Activated CD4-positive, alpha-beta T cell treated with anti-CD3 and anti-CD28 coated beads, Interleukin-2, amount 10 ng/mL, durations not matched to agents 7 days and 5 days (primary cell): ENCODE data around the gene TLE4. TPM values are rescaled to one million over a fixed set of nuclear protein-coding genes. Genes with fewer than 3 reads are reported as not detected.

Experiments
- CTCF ChIA-PET: fragments of 350-600 bp; sonication (Branson Sonifier 250); formaldehyde crosslinking; loops from one replicate; lab custom pipeline; 2021; ENCODE audit warnings: antibody characterized with exemption; lab: Charles Lee
- POLR2A ChIA-PET: fragments of 350-600 bp; sonication (Branson Sonifier 250); formaldehyde crosslinking; loops from one replicate; lab custom pipeline; 2021; ENCODE audit warnings: antibody characterized with exemption; lab: Charles Lee
- DNase-seq: peaks from one replicate; pipeline ENCODE4 v3.0.0-alpha.2; 2020
- H3K27ac Mint-ChIP-seq: one replicate; pipeline ENCODE4 v1.8.0; 2021; ENCODE audit warnings: mild to moderate bottlenecking, moderate library complexity, mixed read lengths
- H3K27me3 Mint-ChIP-seq: one replicate; pipeline ENCODE4 v1.8.0; 2021; ENCODE audit warnings: mixed read lengths
- H3K36me3 Mint-ChIP-seq: one replicate; pipeline ENCODE4 v1.8.0; 2021; ENCODE audit warnings: low read depth, mixed read lengths
- H3K4me1 Mint-ChIP-seq: one replicate; pipeline ENCODE4 v1.8.0; 2021; ENCODE audit warnings: mixed read lengths
- H3K4me3 Mint-ChIP-seq: one replicate; pipeline ENCODE4 v1.8.0; 2021; ENCODE audit warnings: mild to moderate bottlenecking, moderate library complexity, mixed read lengths
- H3K9me3 Mint-ChIP-seq: one replicate; pipeline ENCODE4 v1.8.0; 2021; ENCODE audit warnings: mixed read lengths
- total RNA-seq, 2 experiments: library from RNA; stranded (reverse); gene quantifications; one replicate each; pipeline ENCODE4 v1.2.3, GENCODE V29; 2021

The TLE4 gene
- total RNA-seq, 2 experiments from 2014 or later, result 38.0 to 38.4 TPM

DNA sequence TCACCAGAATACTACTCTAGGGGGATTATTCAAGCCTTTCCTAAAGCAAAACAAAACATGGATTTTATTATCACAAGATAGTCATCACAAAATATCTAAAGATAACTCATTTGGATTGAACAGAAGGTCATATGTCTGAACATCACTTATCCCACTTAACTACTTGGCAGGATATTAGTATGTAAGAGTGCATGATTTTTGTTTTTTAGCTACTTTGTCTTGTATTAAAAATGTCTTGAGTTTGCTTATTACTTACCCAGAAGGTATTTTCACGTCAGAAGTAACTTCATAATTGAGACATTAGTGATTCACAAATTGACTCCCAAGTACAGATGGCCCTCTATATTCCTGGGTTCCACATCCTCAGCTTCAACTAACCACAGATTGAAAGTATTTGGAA, 113.8 kb downstream of the TLE4 start:
- no peak for DNase-seq

DNA sequence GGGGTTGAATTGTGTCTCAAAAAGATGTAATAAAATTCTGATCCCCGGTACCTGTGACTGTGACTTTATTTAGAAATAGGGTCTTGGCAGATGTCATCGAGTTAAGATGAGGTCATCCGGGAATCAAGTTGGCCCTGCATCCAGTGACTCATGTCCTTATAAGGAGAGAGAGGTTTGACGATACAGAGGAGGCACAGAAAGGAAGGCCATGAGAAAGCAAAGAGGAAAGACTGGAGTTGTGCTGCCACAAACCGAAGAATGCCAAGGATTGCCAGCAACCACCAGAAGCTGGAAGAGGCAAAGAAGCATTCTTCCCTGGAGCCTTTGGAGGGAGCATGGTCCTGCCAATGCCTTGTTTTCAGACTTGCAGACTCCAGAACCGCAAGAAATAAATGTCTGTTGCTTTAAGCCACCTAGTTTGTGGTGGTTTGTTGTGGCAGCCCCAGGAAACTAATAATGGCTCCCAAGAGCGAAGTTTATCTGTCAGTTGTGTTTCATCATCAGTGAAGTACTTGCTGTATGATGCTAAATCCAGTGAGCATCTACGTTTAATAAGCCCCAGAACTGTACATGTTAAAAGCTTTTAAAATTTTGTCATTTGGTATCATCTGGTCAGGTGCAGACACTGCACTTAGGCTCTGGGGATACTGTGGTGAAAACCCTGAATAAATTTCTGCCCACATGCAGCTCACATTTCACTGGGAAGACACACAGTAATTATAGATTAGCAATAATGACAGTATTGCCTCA, 114.8 kb downstream of the TLE4 start:
- Mint-ChIP-seq H3K9me3 (no peaks in the 10 kb centered on the region), H3K27ac (peak overlapping the region; percentile 1), H3K4me1 (peaks cover 21% of the 10 kb centered on the region), H3K27me3 (no peaks in the 10 kb centered on the region), H3K36me3 (peaks cover 15% of the 10 kb centered on the region), H3K4me3 (no peak overlapping the region)
- no peak for DNase-seq
- CTCF ChIA-PET, result no interaction called here
- POLR2A ChIA-PET, result no interaction called here

More for the DNA sequence above, 113.8 kb downstream of the TLE4 start:
- Mint-ChIP-seq H3K27me3 (no peaks in the 10 kb centered on the region), H3K4me3 (no peak overlapping the region), H3K9me3 (no peaks in the 10 kb centered on the region), H3K27ac (no peak overlapping the region), H3K4me1 (peaks cover 21% of the 10 kb centered on the region), H3K36me3 (peaks cover 11% of the 10 kb centered on the region)
- POLR2A ChIA-PET, result no interaction called here
- CTCF ChIA-PET, result no interaction called here

DNA sequence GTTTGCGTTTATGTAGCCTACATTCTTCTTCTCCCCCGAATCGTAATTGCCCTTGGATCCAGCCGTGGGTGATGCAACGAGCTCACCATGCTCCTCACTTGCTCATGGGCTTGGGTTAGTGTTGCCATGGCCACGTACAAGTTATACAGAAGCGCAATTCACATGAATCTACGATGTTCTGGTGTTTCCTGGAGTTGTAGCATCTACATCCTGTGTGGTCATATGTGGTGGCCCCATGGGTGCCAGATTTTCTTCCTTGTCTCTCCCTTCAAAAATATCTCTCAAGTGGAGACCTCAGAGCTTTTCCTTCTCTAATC, 115.3 kb downstream of the TLE4 start:
- ChIA-PET CTCF (no interaction called here), POLR2A (no interaction called here)
- peak; percentile 60 for DNase-seq
- H3K27ac Mint-ChIP-seq, result peak overlapping the region; percentile 1
- H3K36me3 Mint-ChIP-seq, result peaks cover 15% of the 10 kb centered on the region
- peaks cover 21% of the 10 kb centered on the region for H3K4me1 Mint-ChIP-seq
- no peaks in the 10 kb centered on the region for H3K27me3 Mint-ChIP-seq
- no peak overlapping the region for H3K4me3 Mint-ChIP-seq
- H3K9me3 Mint-ChIP-seq, result no peaks in the 10 kb centered on the region

DNA sequence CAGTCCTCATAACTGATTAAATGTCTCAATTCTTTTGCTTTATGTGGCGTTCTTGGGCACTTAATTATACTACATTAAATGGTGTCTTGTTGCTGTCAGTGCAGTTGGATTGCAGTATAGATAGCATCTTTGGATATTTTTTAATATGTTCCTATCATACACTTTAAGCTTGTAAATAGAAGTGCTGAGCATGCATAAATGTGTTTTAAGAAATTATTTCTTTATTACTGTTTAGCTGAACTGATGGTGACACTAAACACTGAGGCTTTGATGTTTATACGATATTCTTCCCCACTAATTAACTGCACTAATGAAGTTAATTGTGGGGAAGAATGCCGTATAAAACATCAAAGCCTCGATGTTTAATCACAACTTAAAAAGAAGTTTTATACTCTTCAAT, 116.6 kb downstream of the TLE4 start:
- H3K36me3 Mint-ChIP-seq, result peaks cover 15% of the 10 kb centered on the region
- no peak overlapping the region for H3K4me3 Mint-ChIP-seq
- DNase-seq, result no peak
- no peaks in the 10 kb centered on the region for H3K27me3 Mint-ChIP-seq
- ChIA-PET CTCF (no interaction called here), POLR2A (no interaction called here)
- H3K27ac Mint-ChIP-seq, result no peak overlapping the region
- no peaks in the 10 kb centered on the region for H3K9me3 Mint-ChIP-seq
- peaks cover 21% of the 10 kb centered on the region for H3K4me1 Mint-ChIP-seq

DNA sequence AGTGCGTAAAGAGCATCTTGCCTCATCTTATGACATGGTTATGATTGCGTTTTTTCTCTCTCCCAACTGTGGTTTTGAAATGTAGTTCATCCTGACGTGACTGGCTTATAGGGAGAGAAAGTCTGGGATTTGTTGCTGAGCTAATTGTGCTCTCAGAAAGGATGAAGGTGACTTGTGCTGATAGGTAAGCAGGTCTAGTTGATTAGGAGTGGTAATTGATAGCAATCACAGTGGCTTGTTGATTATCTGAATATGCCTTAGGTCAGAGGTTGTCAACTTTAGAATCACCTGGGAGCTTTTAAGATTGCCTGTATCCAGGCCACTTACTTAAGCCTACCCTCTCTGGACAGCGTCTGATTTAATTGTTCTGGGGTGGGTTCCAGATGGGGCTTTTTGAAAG, 117.8 kb downstream of the TLE4 start:
- no peak overlapping the region for H3K27ac Mint-ChIP-seq
- no peaks in the 10 kb centered on the region for H3K9me3 Mint-ChIP-seq
- POLR2A ChIA-PET, result no interaction called here
- peaks cover 15% of the 10 kb centered on the region for H3K36me3 Mint-ChIP-seq
- no peaks in the 10 kb centered on the region for H3K27me3 Mint-ChIP-seq
- H3K4me1 Mint-ChIP-seq, result peaks cover 28% of the 10 kb centered on the region
- CTCF ChIA-PET, result no interaction called here
- no peak for DNase-seq
- H3K4me3 Mint-ChIP-seq, result no peak overlapping the region

DNA sequence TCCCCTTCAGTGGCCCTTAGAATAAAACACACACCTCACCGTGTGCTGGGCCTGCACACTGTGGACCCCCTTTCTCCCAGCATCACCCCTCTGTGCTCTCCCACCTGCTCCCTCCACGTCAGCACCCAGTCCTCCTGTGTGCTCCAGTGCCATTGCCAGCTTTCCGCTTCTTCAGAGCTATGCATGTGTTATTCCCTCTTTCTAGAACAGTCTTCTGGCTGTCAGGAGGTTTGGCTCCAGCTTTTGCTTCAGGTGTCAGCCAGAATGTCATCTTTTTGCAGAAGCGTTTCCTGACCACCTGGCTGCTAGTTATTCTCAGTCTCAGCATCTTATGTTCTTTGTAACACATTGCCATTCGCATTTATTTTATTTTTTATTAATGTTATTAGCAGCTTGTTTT, 119.7 kb downstream of the TLE4 start:
- Mint-ChIP-seq H3K4me3 (no peak overlapping the region), H3K27me3 (no peaks in the 10 kb centered on the region), H3K36me3 (peaks cover 19% of the 10 kb centered on the region), H3K9me3 (no peaks in the 10 kb centered on the region), H3K4me1 (peaks cover 42% of the 10 kb centered on the region), H3K27ac (no peak overlapping the region)
- ChIA-PET POLR2A (no interaction called here), CTCF (interaction anchor here (0.9 kb wide), 1 partner anchor 84 kb away, joined by 4 read pairs; no protein-coding TSS in a partner anchor)
- no peak for DNase-seq

DNA sequence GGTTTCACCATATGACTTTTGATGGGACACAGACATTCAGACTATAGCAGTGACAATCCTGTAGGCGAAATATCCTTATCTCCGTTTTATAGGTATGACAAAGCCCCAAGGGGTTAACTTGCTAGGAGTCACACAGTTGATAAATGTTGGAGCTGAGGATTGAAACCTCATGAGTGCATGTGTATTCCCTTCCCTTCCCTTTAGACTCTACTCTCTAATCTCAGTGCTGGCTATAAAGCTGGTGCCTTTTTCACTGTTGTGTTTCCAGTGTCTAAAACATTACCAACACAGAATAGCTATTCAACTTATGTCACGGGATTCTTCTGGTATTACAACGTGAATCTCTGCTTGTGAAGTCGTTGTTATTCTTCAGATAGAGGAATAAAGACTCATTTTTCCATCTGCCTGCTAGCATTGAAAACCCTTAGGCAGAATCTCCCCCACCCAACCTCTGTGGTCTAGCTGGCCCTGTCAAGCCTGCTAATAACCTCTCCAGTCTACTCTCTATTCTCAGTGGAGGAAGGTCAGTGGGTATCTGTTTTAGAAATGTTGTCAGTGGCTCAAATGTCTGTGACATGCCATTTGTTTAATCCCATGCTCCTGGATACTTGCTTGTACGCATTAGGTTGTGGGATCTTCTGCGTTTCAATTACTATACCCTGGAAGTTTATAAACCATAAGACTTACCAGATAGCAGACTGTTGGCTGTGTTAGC, 121.2 kb downstream of the TLE4 start:
- Mint-ChIP-seq H3K9me3 (no peaks in the 10 kb centered on the region), H3K4me1 (peaks cover 35% of the 10 kb centered on the region), H3K36me3 (peaks cover 16% of the 10 kb centered on the region), H3K4me3 (no peak overlapping the region), H3K27ac (no peak overlapping the region), H3K27me3 (no peaks in the 10 kb centered on the region)
- ChIA-PET CTCF (interaction anchor here (0.6 kb wide), 1 partner anchor 1070 kb away, joined by 3 read pairs; no protein-coding TSS in a partner anchor), POLR2A (no interaction called here)
- DNase-seq, result no peak

DNA sequence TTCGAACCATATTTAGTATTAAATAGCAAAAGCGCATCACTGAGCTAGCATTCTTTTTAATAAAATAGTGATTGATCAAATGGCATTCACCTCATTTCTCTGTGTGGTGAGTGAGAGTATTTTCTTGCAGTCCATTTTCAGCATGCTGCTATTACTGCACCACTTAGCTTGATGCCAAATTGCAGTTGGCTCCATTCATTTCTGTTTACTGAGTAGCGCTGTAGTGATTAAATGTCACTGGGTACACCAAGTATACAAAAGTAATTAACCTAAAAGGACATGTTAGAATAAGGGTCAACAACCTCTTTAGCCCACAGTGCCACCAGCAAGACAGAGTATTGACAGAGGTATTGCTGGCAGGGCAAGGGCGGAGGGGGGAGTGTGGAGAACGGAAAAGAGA, 122.0 kb downstream of the TLE4 start:
- Mint-ChIP-seq H3K27ac (no peak overlapping the region), H3K4me1 (peaks cover 33% of the 10 kb centered on the region), H3K27me3 (no peaks in the 10 kb centered on the region), H3K9me3 (no peaks in the 10 kb centered on the region), H3K4me3 (no peak overlapping the region), H3K36me3 (peaks cover 15% of the 10 kb centered on the region)
- ChIA-PET CTCF (no interaction called here), POLR2A (no interaction called here)
- no peak for DNase-seq

DNA sequence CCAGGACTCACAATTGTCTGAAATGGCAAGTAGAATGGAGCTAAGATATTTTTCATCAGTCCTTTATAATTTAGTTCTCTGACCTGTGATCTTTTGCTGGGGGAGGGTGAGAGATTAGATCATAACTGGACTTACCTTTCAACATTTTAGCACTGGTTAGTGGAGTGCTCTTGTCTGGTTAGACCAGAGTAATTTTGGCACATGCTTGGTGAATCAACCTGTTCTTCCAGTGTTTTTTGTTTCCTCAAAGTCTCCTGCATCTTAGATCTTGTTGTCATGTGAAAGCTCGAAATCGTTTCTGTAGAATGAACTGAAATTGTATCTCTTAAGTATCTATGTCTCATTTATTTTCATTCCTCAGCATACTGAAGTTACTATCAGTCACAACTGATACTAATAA, 122.4 kb downstream of the TLE4 start:
- Mint-ChIP-seq H3K4me1 (peaks cover 33% of the 10 kb centered on the region), H3K4me3 (no peak overlapping the region), H3K36me3 (peaks cover 15% of the 10 kb centered on the region), H3K27me3 (no peaks in the 10 kb centered on the region), H3K27ac (no peak overlapping the region), H3K9me3 (no peaks in the 10 kb centered on the region)
- no peak for DNase-seq
- CTCF ChIA-PET, result interaction anchor here (0.6 kb wide), 1 partner anchor 86 kb away, joined by 3 read pairs; no protein-coding TSS in a partner anchor
- POLR2A ChIA-PET, result no interaction called here

DNA sequence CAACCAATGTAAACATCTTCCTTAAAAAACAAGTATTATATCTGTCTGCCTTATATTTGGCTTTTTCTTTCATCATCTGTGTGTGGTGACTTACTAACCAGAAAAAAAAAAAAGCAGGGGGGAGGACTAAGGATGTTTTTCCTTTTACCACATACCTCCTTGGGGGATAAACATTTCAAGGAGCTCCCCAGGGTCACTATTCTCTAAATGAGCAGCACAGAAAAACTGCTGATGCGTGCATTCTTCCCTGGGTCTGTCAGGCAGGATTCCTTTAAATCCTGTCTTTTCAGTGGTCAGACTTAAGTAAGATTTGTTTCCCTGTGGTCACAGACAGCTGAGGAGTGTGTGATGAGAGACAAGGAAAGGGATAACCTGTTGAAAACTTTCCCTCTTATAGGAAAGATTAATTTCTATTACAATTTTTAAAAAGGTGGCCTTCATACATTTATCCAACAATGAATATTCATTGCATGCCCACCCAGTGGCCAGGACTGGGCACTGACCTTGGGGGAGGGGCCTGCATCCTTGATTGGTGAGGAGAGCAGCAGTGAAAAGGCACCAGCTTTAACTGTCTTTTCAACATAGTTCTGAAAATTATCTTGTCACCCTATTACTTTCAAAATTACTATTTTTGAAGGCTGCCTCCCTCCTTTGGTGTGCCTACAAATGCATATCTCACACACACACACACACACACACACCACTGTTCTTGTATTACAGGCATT, 123.1 kb downstream of the TLE4 start:
- Mint-ChIP-seq H3K4me3 (no peak overlapping the region), H3K9me3 (no peaks in the 10 kb centered on the region), H3K27ac (no peak overlapping the region), H3K36me3 (peaks cover 15% of the 10 kb centered on the region), H3K27me3 (no peaks in the 10 kb centered on the region), H3K4me1 (peaks cover 33% of the 10 kb centered on the region)
- DNase-seq, result no peak
- CTCF ChIA-PET, result interaction anchor here (0.6 kb wide), 2 partner anchors 85 to 113 kb away, joined by 3 read pairs; no protein-coding TSS in a partner anchor
- POLR2A ChIA-PET, result no interaction called here

DNA sequence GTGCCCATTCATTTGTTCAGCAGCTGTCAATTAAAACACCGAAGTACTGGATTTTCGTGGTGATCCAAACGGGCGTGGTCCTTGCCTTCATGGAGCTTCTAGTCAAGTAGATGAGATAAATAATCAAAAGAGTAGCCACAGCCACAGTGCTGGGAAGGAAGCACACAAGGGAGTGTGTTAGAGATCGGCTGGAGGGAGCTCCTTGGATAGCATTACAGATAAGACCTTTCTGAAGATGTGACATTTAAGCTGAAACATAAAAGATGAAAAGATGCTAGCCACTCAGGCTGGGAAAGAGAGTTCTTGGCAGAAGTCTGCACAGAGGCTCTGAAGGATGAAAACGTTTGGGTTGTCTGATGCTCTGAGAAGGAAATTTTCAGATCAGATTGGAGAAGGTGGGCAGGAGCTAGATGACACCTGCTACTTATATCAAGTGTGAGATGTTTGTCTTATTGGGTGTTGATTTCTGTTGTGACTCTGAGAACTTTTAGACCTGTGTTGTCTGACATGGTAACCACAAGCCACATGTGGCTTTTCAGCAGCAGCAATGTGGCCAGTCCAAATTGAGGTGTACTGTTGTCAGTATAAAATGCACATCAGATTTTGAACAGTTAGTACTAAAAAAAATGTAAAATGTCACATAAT, 123.9 kb downstream of the TLE4 start:
- Mint-ChIP-seq H3K27ac (peak overlapping the region; percentile 39), H3K9me3 (no peaks in the 10 kb centered on the region), H3K4me1 (peaks cover 37% of the 10 kb centered on the region), H3K36me3 (peaks cover 13% of the 10 kb centered on the region), H3K4me3 (peak overlapping the region; percentile 10), H3K27me3 (no peaks in the 10 kb centered on the region)
- CTCF ChIA-PET, result no interaction called here
- POLR2A ChIA-PET, result no interaction called here
- peak; percentile 49 for DNase-seq

DNA sequence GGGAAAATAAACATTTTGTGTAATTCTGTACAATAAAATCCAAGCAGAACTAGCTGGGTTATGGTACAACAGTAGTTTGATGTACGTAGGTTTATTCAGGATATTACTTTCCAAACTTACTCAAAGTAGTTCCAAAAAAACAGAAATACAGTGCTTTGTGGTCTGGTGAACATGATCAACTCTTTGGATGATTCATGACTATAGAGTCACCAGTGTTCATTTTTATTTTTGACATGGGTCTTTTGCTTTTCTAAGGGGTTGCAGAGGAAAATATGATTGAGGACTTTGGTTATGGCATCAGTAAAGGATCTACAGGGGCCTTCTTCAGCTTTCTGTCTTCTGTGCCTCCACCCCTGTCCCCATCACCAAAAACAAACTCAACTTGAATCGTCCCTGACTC, 127.2 kb downstream of the TLE4 start:
- Mint-ChIP-seq H3K9me3 (no peaks in the 10 kb centered on the region), H3K4me1 (peaks cover 39% of the 10 kb centered on the region), H3K4me3 (no peak overlapping the region), H3K27me3 (no peaks in the 10 kb centered on the region), H3K36me3 (peaks cover 9% of the 10 kb centered on the region), H3K27ac (no peak overlapping the region)
- no peak for DNase-seq
- ChIA-PET CTCF (interaction anchor here (1.2 kb wide), 1 partner anchor 35 kb away, joined by 3 read pairs; no protein-coding TSS in a partner anchor), POLR2A (no interaction called here)
